Stimulated activated CD8-positive, alpha-beta memory T cell treated with anti-CD3 and anti-CD28 coated beads, Interleukin-7, amount 100 ng/mL, for 24 hours (primary cell): Measurements from ENCODE around the gene DYNLRB1.
A peak's percentile ranks its signal among the peaks of the same experiment; 100 is the strongest.

Experiments used
- DNase-seq: peaks from one replicate; pipeline ENCODE4 v3.0.0-alpha.2; 2020; ENCODE audit warnings: low read depth

The DYNLRB1 gene

GRCh38 chr20:34558320-34559218 is 42.3 kb downstream of the DYNLRB1 start, which contains the start of gene MAP1LC3A:
Gene MAP1LC3A, plus strand, starts transcription at chr20:34558718. Its CDS starts 151 bp downstream, at chr20:34558869.
- peak; percentile 89 for DNase-seq

GRCh38 chr20:34559311-34560140 is 43.3 kb downstream of the DYNLRB1 start:
- DNase-seq: no peak

GRCh38 chr20:34560141-34560523 is 43.9 kb downstream of the DYNLRB1 start:
- no peak for DNase-seq

- no peak for DNase-seq
Measured at GRCh38 chr20:34560614-34561013, 44.4 kb downstream of the DYNLRB1 start.

GRCh38 chr20:34561661-34562060 is 45.4 kb downstream of the DYNLRB1 start:
- DNase-seq: no peak

- DNase-seq: no peak
Measured at GRCh38 chr20:34562641-34563040, 46.4 kb downstream of the DYNLRB1 start.

- DNase-seq: no peak
Measured at GRCh38 chr20:34564833-34565232, 48.6 kb downstream of the DYNLRB1 start.

GRCh38 chr20:34566978-34567891 is 51.0 kb downstream of the DYNLRB1 start:
- no peak for DNase-seq

GRCh38 chr20:34567892-34568865 is 52.0 kb downstream of the DYNLRB1 start:
- no peak for DNase-seq

GRCh38 chr20:34569598-34569997 is 53.4 kb downstream of the DYNLRB1 start:
- DNase-seq: no peak

GRCh38 chr20:34570859-34571306 is 54.7 kb downstream of the DYNLRB1 start:
- no peak for DNase-seq

- no peak for DNase-seq
Measured at GRCh38 chr20:34571753-34572152, 55.5 kb downstream of the DYNLRB1 start.

GRCh38 chr20:34573541-34574300 is 57.5 kb downstream of the DYNLRB1 start:
- DNase-seq: no peak

GRCh38 chr20:34574426-34574825 is 58.2 kb downstream of the DYNLRB1 start:
- no peak for DNase-seq

- DNase-seq: no peak
Measured at GRCh38 chr20:34574861-34575260, 58.6 kb downstream of the DYNLRB1 start.

GRCh38 chr20:34575271-34575670 is 59.0 kb downstream of the DYNLRB1 start:
- DNase-seq: no peak

- DNase-seq: no peak
Measured at GRCh38 chr20:34575756-34576155, 59.5 kb downstream of the DYNLRB1 start.

GRCh38 chr20:34577061-34577460 is 60.8 kb downstream of the DYNLRB1 start:
- DNase-seq: no peak

GRCh38 chr20:34578025-34578424 is 61.8 kb downstream of the DYNLRB1 start:
- no peak for DNase-seq

GRCh38 chr20:34578521-34578920 is 62.3 kb downstream of the DYNLRB1 start:
- DNase-seq: no peak
